Upper lobe of left lung (tissue), 4 donors: Measurements from ENCODE around the gene SDS.

Experiments used
- EP300 ChIP-seq, 4 donors: sonication (generic); formaldehyde crosslinking; IDR thresholded peaks; one replicate each; pipeline ENCODE4 v1.5.1; 2017; ENCODE audit warnings: antibody characterized with exemption in 4 of 4, control low read depth in 2 of 4
- POLR2A ChIP-seq, 4 donors: fragments of 450-650 bp; IDR thresholded peaks; one replicate each; pipeline ENCODE4 v1.5.1; 2016 to 2017; ENCODE audit warnings: antibody characterized with exemption in 4 of 4, mild to moderate bottlenecking in 2 of 4
- TF ChIP-seq, protein P1 (sequence below), 6 experiments: fragments of 450-650 bp in 4 of 6; fragments of 200-600 bp in 2 of 6; sonication (generic) in 2 of 6; IDR thresholded peaks; one replicate each; pipeline ENCODE4 v1.5.1; 2016 to 2019; ENCODE audit warnings: antibody characterized with exemption in 6 of 6

DNA sequence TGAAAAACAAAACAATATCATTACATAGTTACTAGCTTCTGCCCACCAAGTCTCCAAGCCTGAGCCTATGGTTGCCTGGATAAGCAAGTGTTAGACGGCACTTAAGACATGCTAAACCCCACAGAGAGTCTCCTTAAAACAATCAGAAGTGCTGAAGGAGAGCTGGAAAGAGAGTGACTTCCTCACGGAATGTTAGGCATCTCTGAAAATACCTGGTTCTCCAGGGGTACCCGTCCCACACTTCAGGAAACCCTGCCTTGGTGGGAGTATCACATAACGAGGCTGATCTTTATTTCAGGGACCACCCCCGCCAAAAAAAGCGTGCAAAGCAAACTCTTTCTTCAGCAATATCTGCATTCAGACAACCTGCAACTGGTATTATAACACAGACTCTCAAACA is 49.6 kb upstream of the SDS start:
- TF ChIP-seq POLR2A (IDR thresholded peaks at IDR 0.05) (no peak), EP300 (IDR thresholded peaks at IDR 0.05) (no peak)
- TF ChIP-seq, protein P1, sequence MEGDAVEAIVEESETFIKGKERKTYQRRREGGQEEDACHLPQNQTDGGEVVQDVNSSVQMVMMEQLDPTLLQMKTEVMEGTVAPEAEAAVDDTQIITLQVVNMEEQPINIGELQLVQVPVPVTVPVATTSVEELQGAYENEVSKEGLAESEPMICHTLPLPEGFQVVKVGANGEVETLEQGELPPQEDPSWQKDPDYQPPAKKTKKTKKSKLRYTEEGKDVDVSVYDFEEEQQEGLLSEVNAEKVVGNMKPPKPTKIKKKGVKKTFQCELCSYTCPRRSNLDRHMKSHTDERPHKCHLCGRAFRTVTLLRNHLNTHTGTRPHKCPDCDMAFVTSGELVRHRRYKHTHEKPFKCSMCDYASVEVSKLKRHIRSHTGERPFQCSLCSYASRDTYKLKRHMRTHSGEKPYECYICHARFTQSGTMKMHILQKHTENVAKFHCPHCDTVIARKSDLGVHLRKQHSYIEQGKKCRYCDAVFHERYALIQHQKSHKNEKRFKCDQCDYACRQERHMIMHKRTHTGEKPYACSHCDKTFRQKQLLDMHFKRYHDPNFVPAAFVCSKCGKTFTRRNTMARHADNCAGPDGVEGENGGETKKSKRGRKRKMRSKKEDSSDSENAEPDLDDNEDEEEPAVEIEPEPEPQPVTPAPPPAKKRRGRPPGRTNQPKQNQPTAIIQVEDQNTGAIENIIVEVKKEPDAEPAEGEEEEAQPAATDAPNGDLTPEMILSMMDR (IDR thresholded peaks at IDR 0.05), result no peak
